DMS153 treated with DMSO at 0.1 percent for 48 hours (cell line): ENCODE measurements around the gene TMEM219.
"Not testable (repeated sequence)": the region's sequence is repeated elsewhere in the genome, so short reads cannot be mapped to it uniquely, and the experiment has no call there.

Experiments used
- DNase-seq: peaks from one replicate; lab custom pipeline; 2025; ENCODE audit not compliant: unreplicated experiment; lab: John Stamatoyannopoulos, UW

The TMEM219 gene

GRCh38 chr16:30010844-30011713, 49.2 kb downstream of the TMEM219 start, which contains the start of gene DOC2A:
Gene DOC2A (minus strand): TSS chr16:30011027. CDS start chr16:30010222, 805 bp downstream.
- DNase-seq: no peak

- DNase-seq: no peak
Observed at GRCh38 chr16:30011714-30012504, 50.0 kb downstream of the TMEM219 start.

DNA sequence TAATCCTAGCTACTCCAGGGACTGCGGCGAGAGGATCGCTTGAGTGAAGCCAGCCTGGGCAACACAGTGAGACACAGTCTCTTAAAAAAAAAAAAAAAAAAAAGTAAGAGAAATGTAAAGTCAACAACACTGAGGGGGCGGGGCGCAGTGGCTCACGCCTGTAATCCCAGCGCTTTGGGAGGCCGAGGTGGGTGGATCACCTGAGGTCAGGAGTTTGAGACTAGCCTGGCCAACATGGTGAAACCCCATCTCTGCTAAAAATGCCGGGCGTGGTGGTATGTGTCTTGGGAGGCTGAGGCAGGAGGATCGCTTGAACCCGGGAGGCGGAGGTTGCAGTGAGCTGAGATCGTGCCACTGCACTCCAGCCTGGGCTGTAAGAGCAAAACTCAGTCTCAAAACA, 50.7 kb downstream of the TMEM219 start:
- DNase-seq: not testable (repeated sequence)

- not testable (repeated sequence) for DNase-seq
Observed at GRCh38 chr16:30015450-30015849, 53.6 kb downstream of the TMEM219 start.

GRCh38 chr16:30016555-30017276, 54.8 kb downstream of the TMEM219 start:
- no peak for DNase-seq

- no peak for DNase-seq
Observed at GRCh38 chr16:30017277-30017656, 55.4 kb downstream of the TMEM219 start.

- DNase-seq: not testable (repeated sequence)
Observed at GRCh38 chr16:30017937-30018336, 56.1 kb downstream of the TMEM219 start.

DNA sequence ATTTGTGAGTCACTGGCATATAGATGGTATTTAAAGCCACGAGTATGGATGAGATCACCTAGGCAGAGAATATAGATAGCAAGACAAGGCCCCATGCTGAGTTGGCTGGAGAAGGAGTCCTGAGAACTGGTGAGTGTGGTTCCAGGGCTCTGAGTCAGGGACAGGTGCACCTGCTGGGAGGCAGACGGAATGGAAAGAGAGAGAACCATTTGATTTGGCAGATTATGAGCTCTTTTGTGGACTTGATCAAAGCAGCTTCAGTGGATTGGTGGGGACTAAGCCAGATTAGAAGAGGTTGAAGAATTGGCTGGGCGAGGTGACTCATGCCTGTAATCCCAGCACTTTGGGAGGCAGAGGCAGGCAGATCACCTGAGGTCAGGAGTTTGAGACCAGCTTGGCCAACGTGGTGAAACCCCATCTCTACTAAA, 56.9 kb downstream of the TMEM219 start:
- no peak for DNase-seq
